Measurements from ENCODE around the gene FKBP1A.

Gene FKBP1A

GRCh38 chr20:1321654-1321939 lies 71.3 kb downstream of the FKBP1A start:
- Histone ChIP-seq H3K9me3 (ENCODE audit: insufficient read depth, low read length, severe bottlenecking) (no peaks in the 10 kb centered on the region), H4K20me1 (ENCODE audit: insufficient read depth, low read length) (peaks cover 2% of the 10 kb centered on the region; the same call in 1 of the 2 replicates), H3K4me3 (ENCODE audit: low read depth in 1 of 2, low read length in 2 of 2) (no peak overlapping the region), H3K36me3 (ENCODE audit: insufficient read depth, low read length) (peaks cover 3% of the 10 kb centered on the region; the same call in 1 of the 2 replicates), H3K27ac (ENCODE audit: low read length) (no peak overlapping the region), H3K4me2 (ENCODE audit: insufficient read depth, low read length) (no peak overlapping the region), H3K9ac (ENCODE audit: low read depth, low read length) (no peak overlapping the region), H3K79me2 (ENCODE audit: insufficient read depth, low read length) (peaks cover 13% of the 10 kb centered on the region), H2AFZ (ENCODE audit: low read depth, low read length) (no peak overlapping the region), H3K4me1 (ENCODE audit: insufficient read depth, low read length) (peaks cover 18% of the 10 kb centered on the region), H3K27me3 (ENCODE audit: insufficient read depth, low read length, poor library complexity) (no peaks in the 10 kb centered on the region)
- ATAC-seq (ENCODE audit: insufficient read depth, low read depth) (no peak), DNase-seq (no peak)
- TF ChIP-seq, protein P1, sequence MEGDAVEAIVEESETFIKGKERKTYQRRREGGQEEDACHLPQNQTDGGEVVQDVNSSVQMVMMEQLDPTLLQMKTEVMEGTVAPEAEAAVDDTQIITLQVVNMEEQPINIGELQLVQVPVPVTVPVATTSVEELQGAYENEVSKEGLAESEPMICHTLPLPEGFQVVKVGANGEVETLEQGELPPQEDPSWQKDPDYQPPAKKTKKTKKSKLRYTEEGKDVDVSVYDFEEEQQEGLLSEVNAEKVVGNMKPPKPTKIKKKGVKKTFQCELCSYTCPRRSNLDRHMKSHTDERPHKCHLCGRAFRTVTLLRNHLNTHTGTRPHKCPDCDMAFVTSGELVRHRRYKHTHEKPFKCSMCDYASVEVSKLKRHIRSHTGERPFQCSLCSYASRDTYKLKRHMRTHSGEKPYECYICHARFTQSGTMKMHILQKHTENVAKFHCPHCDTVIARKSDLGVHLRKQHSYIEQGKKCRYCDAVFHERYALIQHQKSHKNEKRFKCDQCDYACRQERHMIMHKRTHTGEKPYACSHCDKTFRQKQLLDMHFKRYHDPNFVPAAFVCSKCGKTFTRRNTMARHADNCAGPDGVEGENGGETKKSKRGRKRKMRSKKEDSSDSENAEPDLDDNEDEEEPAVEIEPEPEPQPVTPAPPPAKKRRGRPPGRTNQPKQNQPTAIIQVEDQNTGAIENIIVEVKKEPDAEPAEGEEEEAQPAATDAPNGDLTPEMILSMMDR (IDR thresholded peaks at IDR 0.05; ENCODE audit: borderline replicate concordance, extremely low read depth, low read length, poor library complexity, severe bottlenecking): no peak
- TF ChIP-seq EZH2 (IDR thresholded peaks at IDR 0.05; ENCODE audit: borderline replicate concordance, low read depth, low read length, severe bottlenecking): no peak

- H3K9ac ChIP-seq (ENCODE audit: low read depth, low read length): no peak overlapping the region
- ATAC-seq (ENCODE audit: insufficient read depth, low read depth) (no peak), DNase-seq (no peak)
- no peaks in the 10 kb centered on the region; the same call in 1 of the 2 replicates for H3K36me3 ChIP-seq (ENCODE audit: insufficient read depth, low read length)
- H3K9me3 ChIP-seq (ENCODE audit: insufficient read depth, low read length, severe bottlenecking): no peaks in the 10 kb centered on the region
- H3K4me3 ChIP-seq (ENCODE audit: low read depth in 1 of 2, low read length in 2 of 2): no peak overlapping the region
- no peak overlapping the region for H3K4me2 ChIP-seq (ENCODE audit: insufficient read depth, low read length)
- H3K4me1 ChIP-seq (ENCODE audit: insufficient read depth, low read length): peaks cover 13% of the 10 kb centered on the region
- no peak overlapping the region for H2AFZ ChIP-seq (ENCODE audit: low read depth, low read length)
- peaks cover 8% of the 10 kb centered on the region for H3K79me2 ChIP-seq (ENCODE audit: insufficient read depth, low read length)
- no peaks in the 10 kb centered on the region; the same call in 1 of the 2 replicates for H4K20me1 ChIP-seq (ENCODE audit: insufficient read depth, low read length)
- TF ChIP-seq, protein P1 (IDR thresholded peaks at IDR 0.05; ENCODE audit: borderline replicate concordance, extremely low read depth, low read length, poor library complexity, severe bottlenecking): no peak
- TF ChIP-seq EZH2 (IDR thresholded peaks at IDR 0.05; ENCODE audit: borderline replicate concordance, low read depth, low read length, severe bottlenecking): no peak
- no peak overlapping the region for H3K27ac ChIP-seq (ENCODE audit: low read length)
- H3K27me3 ChIP-seq (ENCODE audit: insufficient read depth, low read length, poor library complexity): no peaks in the 10 kb centered on the region
Measured at GRCh38 chr20:1320902-1321653, 71.8 kb downstream of the FKBP1A start.

GRCh38 chr20:1320016-1320415 lies 72.8 kb downstream of the FKBP1A start:
- no peaks in the 10 kb centered on the region for H3K36me3 ChIP-seq (ENCODE audit: insufficient read depth, low read length)
- no peak overlapping the region for H3K27ac ChIP-seq (ENCODE audit: low read length)
- H3K4me2 ChIP-seq (ENCODE audit: insufficient read depth, low read length): no peak overlapping the region
- H3K9me3 ChIP-seq (ENCODE audit: insufficient read depth, low read length, severe bottlenecking): no peaks in the 10 kb centered on the region
- no peak overlapping the region for H2AFZ ChIP-seq (ENCODE audit: low read depth, low read length)
- no peak for TF ChIP-seq EZH2 (IDR thresholded peaks at IDR 0.05; ENCODE audit: borderline replicate concordance, low read depth, low read length, severe bottlenecking)
- TF ChIP-seq, protein P1 (IDR thresholded peaks at IDR 0.05; ENCODE audit: borderline replicate concordance, extremely low read depth, low read length, poor library complexity, severe bottlenecking): no peak
- DNase-seq (no peak), ATAC-seq (ENCODE audit: insufficient read depth, low read depth) (no peak)
- H3K27me3 ChIP-seq (ENCODE audit: insufficient read depth, low read length, poor library complexity): no peaks in the 10 kb centered on the region
- H4K20me1 ChIP-seq (ENCODE audit: insufficient read depth, low read length): no peaks in the 10 kb centered on the region
- no peak overlapping the region for H3K9ac ChIP-seq (ENCODE audit: low read depth, low read length)
- H3K4me3 ChIP-seq (ENCODE audit: low read depth in 1 of 2, low read length in 2 of 2): no peak overlapping the region
- peaks cover 8% of the 10 kb centered on the region for H3K4me1 ChIP-seq (ENCODE audit: insufficient read depth, low read length)
- no peaks in the 10 kb centered on the region for H3K79me2 ChIP-seq (ENCODE audit: insufficient read depth, low read length)

Data from DND-41 (cell line).